HG02840 (cell line): ENCODE measurements around the gene RCAN1.

ENCODE experiments used
- ATAC-seq: cut with Tn5 transposase; IDR thresholded peaks from one replicate; pipeline ENCODE4 v1.9.1; 2021; ENCODE audit warnings: mild to moderate bottlenecking, moderate library complexity, moderate number of reproducible peaks; ENCODE audit not compliant: unreplicated experiment, low FRiP score

RCAN1 gene

DNA sequence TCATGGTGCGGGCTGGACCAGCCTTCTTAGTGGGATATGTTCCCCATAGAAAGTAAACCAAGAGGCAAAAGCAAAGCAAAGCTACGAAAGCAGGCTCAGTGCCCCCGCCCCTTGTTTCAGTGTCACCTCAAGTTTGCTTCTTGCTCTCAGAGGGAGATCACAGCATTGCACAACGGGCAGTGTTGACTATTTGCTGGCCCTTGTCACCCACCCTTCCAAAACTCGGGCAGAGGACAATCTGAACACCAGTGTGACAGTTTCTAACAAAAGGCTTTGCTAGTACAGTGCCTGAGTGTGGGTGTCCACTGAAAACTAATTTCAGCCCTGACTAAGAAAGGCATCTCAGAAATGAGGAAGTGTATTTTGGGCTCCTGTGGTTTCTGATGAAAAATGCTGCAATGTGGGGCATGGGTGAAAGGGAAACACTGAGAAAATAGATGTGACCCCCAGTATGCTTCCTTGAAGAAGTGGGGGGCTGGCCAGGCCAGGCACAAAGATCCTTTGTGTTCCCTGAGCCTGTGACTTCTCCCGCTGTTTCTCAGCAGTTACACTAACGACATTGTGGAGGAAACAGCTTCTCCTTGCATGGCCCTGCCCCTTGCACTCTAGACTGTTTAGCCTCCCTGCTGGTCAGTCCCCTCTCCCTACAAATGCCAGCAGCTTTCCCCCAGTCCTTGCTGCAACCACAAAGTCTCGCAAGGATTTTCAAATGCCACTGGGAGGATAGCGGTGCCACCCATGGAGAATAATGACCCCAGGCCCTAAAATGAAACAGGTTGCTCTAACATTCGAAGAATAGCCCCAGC is 69.6 kb downstream of the RCAN1 start:
- peak; percentile 79 for ATAC-seq

DNA sequence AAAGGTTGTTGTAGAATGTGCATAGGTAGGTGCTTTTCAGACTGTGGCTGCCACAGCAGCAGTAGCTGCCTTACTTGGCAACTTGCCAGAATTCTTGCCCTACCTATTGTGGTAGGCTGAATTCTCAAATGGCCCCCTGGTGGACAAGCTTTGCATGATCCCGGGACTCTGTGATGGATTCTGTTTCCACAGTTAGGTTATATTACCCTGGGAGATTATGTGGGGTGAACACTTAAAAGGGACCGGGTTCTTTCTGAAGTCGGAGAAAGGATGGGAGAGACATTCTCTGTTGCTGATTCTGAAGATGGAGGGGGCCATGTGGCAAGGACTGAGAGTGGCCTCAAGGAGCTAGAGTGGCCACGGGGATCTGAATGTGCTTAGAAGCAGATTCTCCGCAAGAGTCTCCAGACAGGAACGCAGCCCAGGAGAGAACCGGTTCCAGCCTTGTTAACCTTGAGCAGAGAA is 70.8 kb downstream of the RCAN1 start:
- ATAC-seq = no peak

DNA sequence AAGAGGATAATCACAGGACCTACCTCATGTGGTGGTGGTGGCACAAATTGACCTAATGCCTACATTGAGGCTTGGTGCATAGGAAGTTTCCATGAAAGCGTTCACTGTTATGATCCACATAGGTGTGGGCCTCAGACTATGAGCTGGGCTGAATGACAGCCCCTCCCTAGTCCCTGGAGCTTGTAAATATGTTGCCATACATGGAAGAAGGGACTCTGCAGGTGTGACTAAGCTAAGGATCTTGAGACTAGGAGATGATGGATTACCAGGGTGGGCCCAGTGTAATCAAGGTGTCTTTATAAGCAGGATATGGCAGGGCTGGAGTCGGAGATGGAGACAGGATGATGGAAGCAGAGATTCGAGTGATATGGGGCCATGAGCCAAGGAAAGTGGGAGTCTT is 71.9 kb downstream of the RCAN1 start:
- ATAC-seq = no peak

DNA sequence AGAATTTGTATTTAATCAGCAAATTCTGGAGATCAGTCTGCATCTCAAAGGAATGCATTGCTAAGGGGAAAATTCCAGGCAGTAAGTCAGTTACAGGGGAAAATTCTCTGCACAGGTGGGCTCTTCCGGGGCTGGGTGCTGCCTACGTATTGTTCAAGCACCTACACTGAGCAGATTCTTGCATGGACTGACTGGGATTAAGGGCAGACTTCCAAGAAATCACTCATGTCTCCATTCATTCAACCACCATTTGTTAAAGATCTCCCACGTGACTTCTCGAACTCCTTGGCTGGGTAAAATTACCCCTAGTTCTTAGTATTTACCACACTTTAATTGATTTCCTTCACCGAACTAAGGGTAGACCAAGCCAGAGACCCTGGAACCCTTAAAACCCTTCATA is 74.7 kb downstream of the RCAN1 start:
- no peak for ATAC-seq

DNA sequence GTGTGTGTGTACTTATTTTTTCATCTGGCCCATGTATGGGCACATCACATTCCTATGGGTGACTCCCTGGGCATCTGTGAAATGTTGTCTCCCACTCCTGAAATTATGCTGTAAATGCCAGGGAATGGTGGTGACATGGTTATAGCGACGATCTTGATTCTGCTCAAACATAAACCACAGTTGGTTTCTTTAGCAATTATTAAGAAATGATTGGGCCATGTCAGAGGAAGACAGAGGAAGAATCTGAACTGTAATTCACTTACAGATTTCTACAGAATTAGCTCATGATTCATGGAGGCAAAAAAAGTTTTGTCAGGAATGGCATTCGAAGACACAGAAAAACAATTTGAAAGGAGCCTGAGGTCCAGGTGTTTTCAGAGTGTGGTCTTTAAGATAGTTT is 77.1 kb downstream of the RCAN1 start:
- no peak for ATAC-seq

DNA sequence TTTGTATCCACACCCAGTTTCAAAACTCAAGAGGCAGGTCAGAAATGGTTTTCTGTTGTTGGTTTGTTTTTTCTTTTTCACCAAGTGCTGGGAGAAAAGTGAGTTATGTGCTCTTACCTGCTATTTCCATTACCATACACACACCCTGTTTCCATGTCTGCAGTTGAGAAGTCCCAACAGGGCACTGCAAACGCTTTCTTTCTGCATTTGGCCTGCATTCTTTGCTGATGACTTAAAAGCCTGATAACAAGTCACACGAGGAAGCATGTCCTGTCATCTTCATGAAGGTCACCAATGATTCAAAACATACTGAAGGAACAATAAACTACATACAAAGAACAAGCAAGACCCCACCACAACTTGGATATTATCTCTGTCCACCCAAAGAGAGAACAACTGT is 78.1 kb downstream of the RCAN1 start:
- ATAC-seq = no peak

DNA sequence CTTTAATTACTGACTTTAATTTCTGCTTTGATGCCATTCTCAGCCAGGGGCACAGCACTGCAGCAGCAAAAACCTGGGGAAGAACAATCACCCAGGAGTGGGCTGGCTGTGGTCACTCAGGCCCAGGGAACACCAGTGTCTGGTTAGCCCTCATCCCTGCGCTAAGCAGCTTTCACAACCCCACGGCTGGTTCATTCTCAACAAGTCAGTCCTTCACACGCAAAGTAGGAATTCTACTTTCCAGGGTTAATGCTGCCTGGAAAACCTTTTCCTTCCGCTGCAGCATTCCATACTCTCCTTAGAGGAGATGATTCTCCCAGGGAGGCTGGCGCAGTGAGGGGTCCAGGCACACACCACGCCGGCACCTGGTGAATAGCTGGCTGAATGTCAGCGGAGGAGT is 78.6 kb downstream of the RCAN1 start:
- no peak for ATAC-seq

DNA sequence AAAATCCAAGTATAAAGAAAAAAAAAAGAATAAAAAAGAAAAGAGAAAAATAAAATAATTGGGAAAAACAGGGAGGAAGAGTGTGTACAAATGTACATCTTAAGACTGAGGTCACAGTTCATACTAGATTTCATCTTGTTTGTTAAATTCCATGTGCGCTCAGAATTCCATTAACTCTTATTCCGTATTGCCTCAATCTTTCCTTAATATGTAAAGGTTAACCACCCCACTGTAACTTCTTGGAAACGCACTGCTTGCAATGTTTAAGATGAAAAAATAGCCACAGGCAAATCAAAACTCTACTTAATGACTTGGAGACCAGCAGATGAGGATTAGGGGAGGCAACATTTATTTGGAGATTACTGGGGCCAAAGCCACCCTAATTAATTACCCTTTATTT is 79.0 kb downstream of the RCAN1 start:
- ATAC-seq = no peak

DNA sequence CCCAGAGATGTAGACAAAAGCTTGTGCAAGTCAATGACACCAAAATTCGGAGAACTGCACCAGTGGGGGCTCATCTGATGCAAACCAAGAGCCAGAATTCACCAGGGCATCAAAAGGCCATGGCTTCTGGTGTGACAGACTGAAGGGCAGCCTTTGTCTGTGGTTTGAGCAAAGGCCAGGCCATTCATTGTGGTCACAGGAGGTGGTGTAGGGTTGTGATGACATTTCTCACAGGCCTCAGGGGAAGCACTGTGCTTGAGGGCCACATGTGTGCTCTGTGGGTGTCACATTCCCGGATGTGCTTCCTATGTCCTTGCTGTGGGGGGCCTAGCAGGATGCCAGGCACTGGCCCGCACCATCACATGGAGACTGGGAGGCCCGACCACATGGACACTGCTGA is 80.4 kb downstream of the RCAN1 start:
- no peak for ATAC-seq

DNA sequence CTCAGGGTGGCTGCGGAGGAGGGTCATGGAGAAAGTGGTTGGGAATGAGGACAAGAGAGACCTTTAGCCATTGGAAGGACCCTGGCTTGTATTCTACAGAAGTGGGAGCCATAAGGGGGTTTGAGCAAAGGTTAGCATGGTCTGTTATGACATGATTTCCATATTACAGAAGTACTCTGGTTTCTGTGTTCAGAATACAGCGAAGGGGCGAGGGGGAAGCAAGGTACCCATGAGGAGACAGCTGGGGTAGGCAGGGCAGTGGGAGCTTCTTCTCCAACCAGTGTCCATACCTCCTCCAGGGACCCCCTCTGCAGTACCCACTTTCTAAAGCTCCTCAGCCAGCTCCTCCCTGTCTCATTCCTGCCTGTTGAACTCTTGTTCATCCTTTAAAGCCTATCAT is 81.0 kb downstream of the RCAN1 start:
- ATAC-seq = no peak

DNA sequence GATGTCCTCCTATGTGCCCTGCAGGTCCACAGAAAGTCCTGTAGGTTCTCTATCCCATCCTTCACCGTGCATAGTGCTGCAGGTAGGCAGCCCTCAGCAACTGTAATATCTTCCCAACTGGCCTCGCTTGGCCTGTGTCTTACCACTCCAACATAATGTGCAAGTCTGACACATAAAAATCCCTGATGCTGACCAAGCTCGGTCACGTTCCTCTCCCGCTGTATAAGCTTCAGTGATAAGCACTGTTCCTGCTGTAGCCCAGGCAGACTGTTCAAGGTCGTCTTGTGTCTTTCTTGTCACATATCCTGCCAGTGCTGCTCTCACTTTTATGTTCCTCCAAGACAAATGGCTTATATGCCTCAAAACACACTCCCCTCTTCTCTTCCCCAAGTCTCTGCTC is 83.5 kb downstream of the RCAN1 start:
- ATAC-seq = no peak

DNA sequence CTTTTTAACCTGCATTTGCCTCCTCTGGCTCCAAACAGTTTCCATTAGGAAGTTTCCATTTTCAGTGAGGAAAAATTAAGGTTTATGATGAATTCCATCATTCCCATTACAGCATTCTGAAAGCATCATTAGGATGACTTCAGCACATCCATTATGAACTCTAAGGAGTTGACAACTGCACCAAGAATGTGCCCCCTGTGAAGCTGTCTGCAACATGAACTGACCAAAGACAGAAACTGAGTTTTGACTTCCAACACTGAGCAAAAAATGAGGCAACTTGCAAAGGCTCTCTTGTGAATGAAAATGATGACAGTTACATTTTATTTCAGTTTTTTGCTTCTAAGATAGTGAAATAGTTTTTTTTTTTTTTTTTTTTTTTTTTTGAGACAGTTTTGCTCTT is 84.7 kb downstream of the RCAN1 start:
- ATAC-seq = no peak

DNA sequence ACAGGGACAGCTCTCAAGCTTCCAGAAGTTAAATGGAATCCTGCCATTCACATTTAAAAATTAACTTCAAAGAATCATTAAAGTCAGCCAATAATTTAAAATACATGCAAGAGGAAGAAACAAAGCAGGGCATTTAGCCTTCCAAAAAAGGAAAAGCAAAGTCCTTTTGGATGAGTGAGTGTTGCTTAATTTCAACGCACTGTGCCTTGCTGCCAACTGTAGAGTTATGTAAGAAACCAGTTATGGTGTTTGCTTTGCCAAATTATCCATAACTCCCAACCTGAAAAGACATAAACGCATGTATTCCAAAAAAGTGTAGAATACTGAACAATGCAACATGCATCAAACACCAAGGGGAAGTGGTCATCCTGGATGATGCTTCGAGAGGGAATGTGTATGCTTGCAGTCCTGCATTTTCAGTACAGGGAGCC is 86.8 kb downstream of the RCAN1 start:
- ATAC-seq = no peak

DNA sequence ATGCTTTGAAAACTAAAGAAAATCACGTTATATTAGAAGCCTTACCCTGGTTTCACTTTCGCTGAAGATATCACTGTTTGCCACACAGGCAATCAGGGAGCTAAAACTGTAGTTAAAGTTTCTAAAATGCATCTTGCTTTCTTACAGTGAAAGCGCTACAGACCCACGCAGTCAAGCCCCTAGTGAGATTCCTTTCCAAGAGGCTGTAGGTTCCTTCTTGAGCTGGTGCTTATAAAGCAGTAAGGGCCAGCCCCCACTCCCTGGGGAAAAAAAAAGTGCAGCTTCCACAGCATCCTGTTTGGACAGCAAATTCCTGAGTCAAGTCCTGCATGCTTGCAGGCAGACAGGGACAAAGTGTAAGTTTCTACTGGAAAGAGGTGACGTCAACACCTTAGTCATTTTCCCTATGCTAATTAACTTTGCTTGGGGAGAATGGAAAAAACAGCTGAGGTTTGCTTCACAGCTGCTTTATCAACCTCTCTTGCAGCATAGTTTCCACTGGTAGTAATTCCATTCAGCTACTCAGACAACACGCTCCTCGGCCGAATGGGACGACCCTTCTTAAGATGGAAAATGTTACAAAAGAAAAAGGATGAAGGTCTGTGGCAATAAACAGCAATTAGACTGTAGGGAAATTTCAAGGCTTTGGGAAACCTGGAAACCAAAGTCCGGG is 88.2 kb downstream of the RCAN1 start:
- ATAC-seq = no peak

DNA sequence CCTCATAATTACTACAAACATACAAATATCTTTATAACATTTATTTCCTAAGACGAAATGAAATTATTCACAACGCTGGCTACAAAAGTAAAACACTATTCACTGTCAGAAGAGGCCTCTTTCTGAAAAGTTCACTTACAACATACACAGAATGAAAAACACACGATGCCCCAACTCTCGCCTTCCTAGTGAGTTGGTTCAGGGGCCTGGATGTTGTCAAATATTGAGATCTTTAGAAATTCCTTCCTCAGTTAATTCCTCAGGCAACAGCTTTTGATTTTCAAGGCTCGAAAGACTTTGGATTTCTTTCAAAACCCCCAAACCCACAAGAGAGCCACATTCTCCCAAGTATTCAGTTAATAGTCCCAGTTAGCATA is 88.7 kb downstream of the RCAN1 start:
- no peak for ATAC-seq

DNA sequence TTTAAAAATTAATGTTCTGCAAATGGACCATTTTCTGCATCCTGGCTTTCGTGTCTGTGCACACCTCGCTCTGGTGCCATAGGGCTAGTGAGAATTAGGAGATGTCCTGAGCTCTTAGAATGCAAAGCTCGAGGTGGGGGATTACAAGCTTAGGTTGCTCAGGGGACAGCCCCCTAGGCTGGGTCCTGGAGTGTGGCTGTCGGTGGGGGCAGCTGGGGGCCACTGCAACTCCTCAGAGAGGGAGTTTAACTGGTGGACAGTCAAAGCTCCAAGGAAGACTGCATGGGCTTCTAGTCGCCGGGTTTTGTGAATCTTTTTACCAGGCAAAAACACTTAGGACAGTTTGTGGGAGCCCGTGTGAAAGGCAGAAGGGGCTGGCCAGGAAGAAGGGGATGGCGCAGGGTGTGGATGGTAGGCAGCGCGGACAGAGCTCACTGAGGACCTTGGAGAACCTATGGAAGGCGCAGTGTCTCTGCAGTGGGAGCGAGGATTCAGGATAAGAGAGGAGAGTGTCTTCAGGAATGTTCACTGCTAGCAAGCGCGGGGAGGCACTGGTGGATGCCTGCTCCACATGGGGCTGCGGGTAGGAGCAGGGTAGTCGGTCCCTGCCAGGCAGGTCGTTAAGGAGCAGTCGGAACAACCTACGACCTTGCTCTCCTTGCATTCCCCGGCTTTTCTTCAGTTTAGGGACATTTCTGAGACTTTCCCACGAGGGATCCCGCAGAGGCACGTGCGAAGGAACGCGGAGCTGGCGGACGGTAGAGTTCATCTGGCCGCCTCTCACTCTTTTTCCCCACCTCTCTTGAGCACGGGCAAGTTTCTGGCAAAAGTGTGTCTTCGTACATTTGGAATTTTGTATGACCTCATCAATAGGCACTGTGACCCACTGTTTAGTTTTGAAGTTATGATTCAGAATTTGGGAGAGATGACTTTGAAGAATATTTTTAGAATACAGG is 90.0 kb downstream of the RCAN1 start:
- no peak for ATAC-seq

DNA sequence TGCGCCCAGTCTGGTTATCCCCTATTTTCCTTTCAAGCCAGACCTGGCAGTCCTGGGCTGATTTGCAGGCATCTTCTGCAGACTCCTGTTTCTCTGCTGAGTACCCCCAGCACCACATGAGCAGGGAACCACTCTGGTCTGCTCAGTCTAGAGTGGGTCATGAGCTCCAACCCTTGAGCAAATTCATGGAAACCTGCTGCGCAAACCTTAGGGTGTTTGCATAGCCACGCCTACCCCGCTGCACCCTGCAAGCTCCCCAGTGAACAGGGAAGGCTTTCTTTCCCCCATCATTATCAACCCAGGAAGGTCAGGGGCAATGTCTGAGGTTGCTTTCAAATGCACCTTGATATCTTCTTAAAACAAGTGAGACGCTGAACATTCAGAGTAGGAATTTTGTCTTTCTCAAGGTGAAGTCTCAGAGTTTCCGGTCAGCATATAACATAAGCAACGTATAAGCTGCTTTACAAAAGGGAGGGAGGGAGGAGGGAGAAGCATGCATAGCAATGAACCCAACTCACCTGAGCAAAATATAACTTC is 91.8 kb downstream of the RCAN1 start:
- ATAC-seq = no peak

DNA sequence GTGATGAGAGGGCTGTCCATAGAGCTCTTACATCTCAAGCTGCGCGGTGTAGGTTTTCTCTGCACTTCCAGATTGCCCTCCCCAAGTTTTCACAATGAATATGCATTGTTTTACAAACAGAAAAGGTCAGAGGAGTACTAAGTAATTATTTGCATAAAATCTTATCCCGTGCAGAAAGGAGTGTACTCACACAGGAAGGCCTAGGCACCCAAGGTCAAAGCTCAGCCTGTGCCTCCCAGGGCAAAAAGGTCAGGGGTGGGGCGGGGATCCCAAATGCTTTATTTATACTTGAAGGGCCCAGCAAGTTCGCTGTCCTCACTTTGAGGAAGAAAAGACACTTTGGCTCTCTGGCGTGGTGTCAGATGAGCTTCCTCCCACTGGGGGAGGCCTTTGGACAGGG is 92.6 kb downstream of the RCAN1 start:
- no peak for ATAC-seq

DNA sequence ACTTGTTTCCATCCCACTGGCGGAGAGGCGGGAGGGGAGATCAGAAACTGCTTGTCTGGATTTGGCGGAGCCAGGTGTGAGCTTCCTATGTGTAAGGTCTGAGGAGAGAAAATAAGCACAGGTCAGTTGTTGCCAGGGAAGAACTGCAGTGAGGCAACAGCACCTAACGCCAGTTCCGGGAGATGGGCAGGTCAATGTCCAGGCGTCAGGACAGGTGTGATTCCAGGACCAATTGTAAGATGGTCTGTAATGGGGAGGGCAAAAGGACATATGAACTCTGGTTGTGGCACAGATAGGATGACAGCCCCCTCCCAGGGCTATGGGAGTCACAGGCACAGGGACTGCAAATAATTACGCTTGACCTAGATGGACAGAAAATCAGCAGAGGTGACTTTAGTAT is 93.4 kb downstream of the RCAN1 start:
- ATAC-seq = no peak

DNA sequence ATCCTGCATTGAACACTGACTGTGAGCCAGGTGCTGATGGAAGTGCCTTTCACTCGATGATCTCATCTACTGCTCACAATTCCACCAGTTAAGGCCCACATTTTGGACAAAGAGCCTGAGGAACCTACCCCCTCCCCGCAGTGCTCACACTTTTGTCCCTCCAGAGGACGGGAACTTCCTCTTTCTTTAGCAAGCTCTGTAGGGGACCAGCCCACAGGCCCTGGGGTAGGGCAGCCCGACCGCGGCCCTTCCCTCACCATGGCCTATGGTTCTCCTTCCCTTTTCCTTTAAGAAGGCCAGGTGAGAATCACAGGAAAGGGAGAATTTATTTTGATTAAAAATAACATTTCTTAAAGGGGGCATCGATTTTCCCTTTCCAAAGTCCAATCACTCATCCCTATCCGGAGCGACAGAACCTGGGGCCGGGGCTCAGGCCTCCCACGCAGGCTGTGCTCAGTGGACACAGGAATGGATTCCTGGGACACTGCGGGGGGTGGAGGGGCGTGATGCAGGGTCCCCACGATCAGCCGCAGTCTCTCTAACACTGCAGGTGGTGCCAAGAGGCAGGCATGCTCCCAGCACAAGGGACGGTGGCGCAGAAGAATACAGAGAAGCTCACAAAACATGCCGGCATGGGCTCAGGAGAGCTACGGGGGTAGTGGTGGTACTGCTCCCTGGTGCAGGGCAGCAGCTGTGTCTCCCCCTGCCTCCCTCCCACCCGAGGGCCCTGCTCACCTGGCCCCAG is 94.0 kb downstream of the RCAN1 start:
- no peak for ATAC-seq
